T-helper 1 cell (primary cell): ENCODE data around the gene GPR87.

ENCODE experiments used
- DNase-seq, 5 donors: peaks; one replicate each; pipeline ENCODE4 v3.0.0-alpha.2; 2012 to 2020
- total RNA-seq, 4 donors: gene quantifications; one replicate each; lab custom pipeline; 2026; lab: John Stamatoyannopoulos, UW

GPR87 gene, protein sequence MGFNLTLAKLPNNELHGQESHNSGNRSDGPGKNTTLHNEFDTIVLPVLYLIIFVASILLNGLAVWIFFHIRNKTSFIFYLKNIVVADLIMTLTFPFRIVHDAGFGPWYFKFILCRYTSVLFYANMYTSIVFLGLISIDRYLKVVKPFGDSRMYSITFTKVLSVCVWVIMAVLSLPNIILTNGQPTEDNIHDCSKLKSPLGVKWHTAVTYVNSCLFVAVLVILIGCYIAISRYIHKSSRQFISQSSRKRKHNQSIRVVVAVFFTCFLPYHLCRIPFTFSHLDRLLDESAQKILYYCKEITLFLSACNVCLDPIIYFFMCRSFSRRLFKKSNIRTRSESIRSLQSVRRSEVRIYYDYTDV
- total RNA-seq, result 0 to 0.15 (median 0) reads per million in 4 donors

DNA sequence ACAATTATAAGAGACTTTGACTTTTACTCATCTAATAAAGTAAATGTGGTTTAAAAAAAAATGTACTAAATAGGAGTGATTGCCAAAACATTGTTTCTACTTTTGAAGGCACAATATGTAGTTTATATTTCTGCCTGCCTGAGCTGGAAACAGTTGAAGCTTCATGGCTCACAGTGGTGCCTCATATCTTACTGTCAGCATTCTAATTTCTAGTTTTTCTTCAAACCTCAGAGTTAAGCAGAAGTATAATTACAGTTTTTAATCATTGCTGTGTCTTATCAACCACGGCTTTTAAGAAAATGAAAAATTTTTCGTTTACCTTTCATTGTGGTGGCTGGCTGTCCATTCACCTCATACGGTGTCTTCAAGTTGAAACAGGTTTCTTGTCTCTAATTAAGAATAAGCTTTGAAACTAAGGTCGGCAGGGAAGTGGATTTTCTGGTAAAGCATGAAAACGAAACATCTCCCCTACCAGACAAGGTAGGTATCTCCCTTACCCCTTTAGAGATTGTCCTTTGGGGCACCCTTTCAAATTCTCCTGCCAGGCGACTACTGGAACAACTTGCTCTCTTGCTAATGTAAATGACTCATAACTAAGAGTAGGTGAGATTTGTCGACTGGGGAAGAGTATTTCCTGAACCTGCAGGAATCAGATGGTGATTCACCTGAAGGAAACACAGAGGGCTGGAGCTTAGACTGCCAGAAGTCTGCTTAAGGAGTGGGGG is at the start of gene GPR87:
TSS of gene GPR87 (minus strand) at position 554 of the 725 bp plus-strand sequence. CDS start 16,720 bp downstream, outside the sequence.
- peak in 1 of 5 donors; percentile 33 for DNase-seq

DNA sequence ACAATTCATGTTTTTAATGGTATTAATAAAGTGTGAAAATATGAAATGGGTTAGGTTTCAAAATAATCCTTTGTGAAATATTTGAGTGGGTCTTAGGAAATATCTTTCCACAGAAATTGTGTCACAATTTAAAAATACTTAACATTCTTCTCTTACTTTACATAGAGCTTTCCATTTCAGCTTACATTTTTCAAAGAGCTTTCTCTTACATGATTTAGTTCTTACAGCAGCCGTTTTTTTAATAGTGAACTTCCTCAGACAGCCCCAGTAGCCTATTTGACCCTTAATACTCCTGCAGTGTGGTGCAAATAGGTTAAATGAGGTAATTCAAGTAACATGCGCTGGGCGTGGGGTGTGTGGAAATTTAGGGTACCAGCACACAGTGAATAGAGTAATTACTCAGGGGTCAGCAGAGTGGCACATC is 46.1 kb upstream of the GPR87 start:
- DNase-seq, result no peak

DNA sequence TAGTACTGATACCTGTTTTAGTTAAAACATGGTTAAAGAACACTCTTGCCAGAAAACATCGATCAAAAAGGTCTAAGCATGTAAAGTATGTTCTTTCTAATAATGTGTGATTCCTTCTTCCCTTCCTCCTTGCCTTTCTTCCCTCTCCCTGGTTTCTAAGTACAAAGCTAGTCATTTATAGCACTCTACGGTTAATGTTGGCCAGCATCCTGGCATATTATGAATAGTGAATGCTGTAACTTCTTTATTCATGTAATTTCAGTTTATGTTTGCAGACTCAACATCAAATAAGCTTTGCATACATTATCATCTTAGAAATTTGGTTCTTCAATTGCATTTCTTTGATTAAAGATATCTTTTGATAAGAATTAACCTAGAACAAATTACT is 40.8 kb upstream of the GPR87 start:
- DNase-seq, result no peak

DNA sequence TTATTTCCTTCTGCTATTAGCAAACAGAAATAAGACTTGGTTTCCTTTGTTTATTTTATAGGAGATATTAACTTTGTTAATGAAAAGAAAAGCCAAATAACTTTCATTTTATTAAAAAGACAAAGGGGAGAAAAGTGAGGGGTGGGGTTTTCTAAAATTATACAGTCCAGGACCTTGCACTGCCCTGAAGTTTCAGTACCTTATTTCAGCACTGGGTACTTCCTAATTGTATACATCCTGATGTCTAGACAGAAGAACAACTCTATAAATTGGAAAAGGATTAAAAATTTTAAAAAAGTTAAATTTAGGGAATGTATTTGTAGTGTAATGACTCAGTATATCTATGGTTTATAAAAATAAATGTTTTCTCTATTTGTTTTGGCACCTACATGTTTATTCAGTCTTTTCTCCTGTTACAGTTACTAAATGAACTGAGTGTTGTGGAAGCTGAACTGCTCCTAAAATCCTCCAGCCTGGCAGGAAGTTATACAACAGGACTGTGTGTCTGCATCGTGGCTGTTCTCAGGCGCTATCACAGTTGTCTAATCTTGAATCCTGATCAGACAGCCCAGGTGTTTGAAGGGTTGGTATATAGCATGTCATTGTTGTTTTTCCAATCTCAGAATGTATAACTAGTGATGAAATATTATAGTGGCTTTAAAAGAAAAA is 40.3 kb upstream of the GPR87 start:
- no peak for DNase-seq

DNA sequence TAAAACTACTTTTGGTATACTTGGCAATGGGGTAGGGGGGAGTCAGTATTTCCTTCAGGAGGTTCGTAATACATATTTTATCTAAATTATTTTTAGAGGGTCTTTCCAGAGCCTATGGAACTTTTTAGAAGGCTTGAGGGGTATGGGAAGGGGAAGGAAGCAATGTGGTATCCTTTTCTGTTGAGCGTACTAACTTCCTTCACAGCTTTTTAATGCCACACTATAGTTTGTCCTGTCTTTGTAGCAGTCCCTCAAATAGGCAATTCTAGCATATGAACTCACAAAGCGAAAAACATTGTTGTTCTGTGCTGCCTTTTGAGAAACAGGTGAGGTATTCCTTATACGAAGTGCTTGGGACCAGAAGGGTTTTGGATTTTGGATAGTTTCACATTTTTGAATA is 35.0 kb upstream of the GPR87 start:
- DNase-seq, result no peak

- DNase-seq, result no peak
Observed at GRCh38 chr3:151351219-151351618, 34.6 kb upstream of the GPR87 start.

DNA sequence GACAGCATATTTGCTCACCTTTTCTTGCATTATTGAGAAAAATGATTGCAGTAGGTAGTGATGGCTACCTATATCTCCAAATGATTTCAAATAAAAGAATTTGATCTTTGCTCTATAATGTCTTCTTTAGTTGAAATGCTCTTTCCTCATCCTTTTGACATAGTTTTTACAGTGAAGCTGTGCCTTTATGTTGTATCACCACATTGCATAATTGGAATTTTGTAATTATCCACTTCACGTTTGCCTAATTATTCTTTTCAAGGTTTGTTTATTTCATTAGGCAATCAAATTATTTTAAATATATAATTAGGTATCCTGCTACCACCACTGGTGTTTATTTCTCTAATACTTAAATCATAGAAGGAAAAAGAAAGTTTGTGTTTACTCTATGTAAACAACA is 34.0 kb upstream of the GPR87 start:
- DNase-seq, result no peak

DNA sequence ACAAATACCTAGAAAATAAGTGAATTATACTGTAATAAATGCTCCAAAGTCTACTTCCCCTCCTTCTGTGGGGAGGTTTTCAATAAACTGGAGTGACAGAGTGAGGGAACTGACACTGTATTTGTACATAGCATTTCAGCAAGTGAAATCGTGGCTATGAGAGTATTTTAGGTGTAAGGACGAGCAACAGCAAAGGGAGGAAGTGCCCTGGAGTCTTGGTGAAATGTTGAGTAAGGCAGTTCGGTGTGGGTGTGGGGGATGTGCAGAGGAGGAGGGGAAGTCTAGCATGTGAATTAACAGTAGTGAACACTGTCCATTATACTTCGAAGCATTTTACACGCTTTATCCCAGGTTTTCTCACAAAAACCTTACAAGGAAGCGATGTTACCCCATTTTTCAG is 30.8 kb upstream of the GPR87 start:
- no peak for DNase-seq

DNA sequence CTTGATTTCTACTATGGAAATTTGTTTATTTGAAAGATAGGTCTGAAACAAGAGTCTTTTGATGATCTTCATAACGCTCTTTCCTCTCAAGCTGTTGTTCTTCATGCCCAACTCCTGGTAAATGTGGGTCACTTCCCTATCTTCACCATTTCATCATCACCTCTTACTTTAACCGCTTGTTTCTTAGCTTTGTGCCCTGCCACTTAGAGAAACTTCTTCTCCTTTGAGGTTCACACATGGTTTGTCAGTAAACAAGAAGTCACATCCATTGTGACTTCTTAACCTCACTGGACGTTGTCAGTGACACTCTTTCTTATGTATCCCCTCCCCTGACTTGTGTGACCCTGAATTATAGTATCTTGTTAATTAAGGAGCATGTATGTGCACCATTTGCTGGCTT is 29.7 kb upstream of the GPR87 start:
- no peak for DNase-seq

- no peak for DNase-seq
Observed at GRCh38 chr3:151345859-151346258, 29.2 kb upstream of the GPR87 start.

DNA sequence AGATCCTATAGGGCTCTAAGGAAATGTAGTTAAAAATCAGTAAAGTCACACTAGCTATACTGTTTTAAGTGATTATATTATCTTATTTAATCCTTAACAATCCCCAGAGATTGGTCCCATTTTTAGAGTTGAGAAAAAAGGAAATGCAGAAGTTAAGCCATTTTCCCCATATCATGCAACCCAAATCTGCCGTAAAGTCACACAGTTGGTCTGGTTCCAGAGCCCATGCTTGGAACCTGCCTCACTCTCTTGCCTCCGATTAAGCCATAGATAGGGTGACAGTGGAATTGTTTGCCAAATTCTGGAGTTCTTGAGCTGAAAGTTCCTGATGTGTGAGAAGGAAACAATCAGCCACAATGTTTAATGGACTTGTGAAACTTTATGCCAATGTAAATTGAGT is 15.1 kb upstream of the GPR87 start:
- DNase-seq, result no peak

GRCh38 chr3:151330899-151331298 is 14.3 kb upstream of the GPR87 start:
- no peak for DNase-seq

GRCh38 chr3:151330379-151330778 is 13.8 kb upstream of the GPR87 start:
- no peak for DNase-seq

DNA sequence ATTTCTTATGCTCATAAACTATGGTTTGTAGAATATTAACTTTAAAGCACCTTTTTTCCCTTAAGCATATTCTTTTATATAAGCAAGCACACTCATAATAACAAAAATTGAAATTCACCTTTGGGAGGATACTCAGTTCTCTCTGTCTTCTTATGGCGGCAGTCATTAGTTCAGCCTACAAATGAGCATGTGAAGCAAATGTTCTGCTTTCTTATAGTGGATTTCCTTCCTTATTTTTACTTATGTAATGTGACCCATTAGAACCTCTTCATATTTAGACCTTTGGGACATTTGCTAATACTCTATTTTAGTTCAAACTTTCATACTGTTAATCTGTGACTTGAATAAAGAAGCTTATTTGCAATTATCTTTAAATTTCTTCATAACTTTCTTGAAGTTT is 12.7 kb upstream of the GPR87 start, which contains the start of gene P2RY13:
TSS of gene P2RY13 (minus strand) at position 187 of the 400 bp plus-strand sequence. CDS start at position 166, 21 bp downstream.
- no peak for DNase-seq

DNA sequence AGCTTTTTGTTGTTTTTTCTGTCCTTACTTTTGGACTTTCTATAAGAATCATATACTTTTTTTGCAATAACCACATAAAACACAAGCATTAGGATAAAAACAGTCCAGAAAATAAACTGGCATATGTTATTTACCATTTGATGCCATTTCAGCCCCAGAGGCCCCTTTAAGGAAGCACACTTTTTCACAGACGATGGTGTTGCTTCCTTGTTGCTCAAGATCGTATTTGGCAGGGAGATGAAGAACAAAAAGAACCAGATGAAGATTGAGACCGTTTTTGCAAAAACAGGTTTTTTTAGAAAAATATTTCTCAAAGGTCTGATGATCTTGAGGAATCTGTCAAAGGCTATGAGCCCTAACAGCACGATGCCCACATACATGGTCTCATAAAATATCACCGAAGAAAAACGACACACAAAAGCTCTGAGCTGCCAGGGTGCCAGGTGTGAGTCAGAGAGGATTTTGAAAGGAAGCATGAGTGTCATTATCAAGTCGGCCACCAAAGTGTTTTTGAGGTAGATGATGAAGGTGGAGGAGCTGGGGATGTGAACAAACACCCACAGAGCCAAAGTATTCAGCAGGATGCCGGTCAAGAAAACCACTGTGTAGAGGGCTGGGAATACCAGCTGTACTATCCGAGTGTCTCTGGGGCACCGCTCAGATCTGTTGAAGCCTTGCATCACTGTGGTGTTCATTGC is 11.8 kb upstream of the GPR87 start:
- DNase-seq, result peak in 1 of 5 donors; percentile 19

GRCh38 chr3:151327571-151328198 is 11.1 kb upstream of the GPR87 start:
- DNase-seq, result no peak

DNA sequence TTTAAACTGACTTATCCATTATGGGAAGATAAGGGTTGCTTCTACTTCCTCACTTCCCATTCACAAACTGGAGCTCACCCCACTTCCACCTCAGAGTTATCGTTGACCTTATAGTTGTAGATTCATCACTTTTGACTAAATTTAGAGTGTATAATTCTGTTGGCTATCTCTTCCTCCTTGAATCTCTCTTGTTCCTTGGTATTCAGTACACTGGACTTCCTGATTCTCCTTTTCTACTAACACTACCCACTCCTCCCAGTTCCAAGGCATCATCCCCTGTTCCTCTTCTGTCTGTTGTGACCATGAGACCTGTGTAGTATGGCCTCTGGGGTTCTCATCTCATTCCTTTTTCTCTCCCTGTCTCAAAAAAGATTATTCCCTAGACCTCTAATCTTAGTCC is 5.9 kb upstream of the GPR87 start:
- no peak for DNase-seq

DNA sequence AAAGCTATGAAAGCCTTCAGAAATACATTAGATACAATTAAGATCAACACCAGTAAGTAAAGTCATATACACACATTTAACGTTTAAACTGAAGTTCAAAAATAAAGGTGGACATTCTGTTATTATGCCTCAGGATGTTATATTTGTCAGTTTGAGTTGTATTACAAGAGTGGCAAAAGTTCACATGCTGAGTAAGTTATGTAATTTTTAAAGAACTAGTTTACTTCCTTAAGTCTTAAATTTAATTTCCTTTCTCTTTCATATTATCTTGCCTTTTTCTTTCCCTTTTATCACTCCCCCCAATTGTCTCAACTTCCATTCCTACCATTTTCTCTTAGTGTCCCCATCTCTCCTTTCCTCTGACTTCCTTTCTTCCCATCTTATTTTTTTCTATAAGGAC is 4.9 kb upstream of the GPR87 start:
- DNase-seq, result no peak

GRCh38 chr3:151320131-151320530 is 3.5 kb upstream of the GPR87 start:
- DNase-seq, result no peak

- DNase-seq, result no peak
Observed at GRCh38 chr3:151319628-151320027, 3.0 kb upstream of the GPR87 start.

GRCh38 chr3:151318991-151319390 is 2.4 kb upstream of the GPR87 start:
- DNase-seq, result no peak

- DNase-seq, result no peak
Observed at GRCh38 chr3:151318313-151318712, 1.7 kb upstream of the GPR87 start.
